HG03060 (cell line): ENCODE measurements around the gene PTGES.

Experiments
- ATAC-seq: cut with Tn5 transposase; IDR thresholded peaks from one replicate; pipeline ENCODE4 v1.9.1; 2021; ENCODE audit warnings: low read depth, moderate number of reproducible peaks; ENCODE audit not compliant: unreplicated experiment

PTGES gene

DNA sequence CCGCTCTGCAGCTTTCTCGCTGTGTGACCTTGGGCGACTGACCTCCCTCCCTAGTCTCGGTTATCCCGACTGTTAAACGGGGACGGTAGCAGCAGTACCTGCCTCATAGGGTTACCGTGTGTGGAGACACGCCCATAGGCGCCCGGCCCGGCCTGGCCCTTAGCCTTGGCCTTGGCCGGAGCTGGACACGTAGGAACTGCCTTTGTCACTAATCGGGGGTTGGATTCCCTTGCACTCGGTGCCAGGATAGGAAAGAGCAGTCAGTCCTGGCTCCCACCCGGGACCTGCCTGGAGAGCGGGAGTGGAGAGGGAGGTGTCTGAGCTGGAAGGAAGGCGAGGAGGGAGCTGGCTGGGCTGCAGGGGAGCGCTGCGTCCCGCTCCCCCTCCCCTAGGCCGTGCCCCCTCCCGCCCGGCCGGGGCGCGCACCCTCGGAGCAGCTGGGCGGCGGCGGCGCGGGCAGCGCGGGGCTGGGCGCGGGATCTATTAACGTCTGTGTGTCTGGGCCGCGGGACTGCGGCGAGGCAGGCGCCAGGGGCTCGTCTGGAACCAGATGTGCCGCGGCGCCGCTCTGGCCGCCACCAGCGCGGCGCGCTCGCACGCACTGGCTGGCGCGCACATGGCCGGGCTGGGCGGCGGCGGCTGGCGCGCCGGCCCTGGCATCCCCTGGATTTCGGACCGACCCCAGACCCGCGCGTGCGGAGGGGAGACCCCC is 55.7 kb downstream of the PTGES start:
- ATAC-seq, result no peak

DNA sequence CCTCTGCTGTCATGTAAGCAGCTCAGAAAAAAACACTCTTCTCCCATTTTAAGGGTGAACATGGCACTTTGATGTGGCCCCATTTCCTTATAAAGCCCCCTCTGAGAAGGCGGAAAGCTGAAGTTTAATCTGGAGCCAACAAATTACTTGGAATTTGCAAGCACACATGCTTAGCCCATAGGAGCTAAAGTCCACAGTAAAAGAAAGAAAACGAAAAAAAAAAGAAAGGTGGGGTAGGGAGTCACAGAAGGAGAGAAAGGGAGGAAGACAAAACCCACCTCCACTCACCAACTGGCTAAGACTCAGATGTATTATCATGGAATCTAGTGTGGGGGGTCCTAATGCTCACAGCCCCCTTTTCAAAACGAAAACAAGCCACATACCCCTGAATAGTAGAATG is 57.0 kb downstream of the PTGES start:
- ATAC-seq, result no peak

DNA sequence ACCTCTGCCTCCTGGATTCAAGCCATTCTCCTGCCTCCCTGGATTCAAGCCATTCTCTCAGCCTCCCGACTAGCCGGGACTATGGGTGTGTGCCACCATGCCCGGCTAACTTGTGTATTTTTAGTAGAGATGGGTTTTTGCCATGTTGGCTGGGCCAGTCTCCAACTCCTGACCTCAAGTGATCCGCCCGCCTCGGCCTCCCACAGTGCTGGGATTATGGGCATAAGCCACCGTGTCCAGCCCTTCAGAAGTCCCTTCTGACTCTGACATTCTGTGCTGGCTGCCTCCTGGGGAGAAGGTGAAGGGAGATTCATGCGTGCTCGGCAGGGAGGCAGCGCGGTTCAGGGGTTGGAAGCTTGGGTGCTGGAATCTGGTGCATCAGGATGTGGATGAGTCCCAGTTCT is 58.6 kb downstream of the PTGES start:
- no peak for ATAC-seq

DNA sequence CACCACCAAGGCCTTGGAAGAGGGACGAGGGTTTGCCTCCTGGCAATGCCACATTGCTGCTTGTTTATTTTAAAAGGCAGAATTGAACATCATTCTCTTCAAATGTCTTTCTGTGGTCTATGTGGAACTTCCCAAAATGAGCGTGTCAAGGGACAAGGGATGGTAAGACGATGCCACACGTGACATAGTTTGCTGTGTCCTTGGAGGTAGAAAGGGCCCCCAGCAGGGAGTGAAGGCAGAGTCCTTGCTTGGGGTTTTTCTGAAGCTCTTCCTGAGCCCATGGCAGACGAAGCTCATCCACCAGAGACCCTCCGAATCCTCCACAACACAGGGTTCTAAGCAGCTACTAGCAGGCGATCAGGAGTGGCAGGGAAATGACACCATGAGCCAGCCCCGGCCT is 59.1 kb downstream of the PTGES start:
- ATAC-seq, result no peak

DNA sequence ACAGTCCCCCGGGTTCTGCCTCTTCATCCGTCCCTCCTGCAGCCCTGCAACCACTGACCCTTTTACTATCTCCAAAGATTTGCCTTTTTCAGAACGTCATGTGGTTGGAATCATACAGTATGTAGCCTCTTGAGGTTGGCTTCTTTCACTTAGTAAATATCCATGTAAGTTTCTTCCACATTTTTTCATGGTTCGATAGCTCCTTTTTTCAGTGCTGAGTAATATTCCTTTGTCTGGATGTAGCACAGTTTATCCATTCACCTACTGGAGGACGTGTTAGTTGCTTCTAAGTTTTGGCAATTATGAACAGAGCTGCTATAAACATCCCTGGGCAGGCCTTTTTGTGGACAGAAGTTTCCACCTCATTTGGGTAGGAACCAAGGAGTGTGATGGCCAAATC is 60.3 kb downstream of the PTGES start:
- ATAC-seq, result no peak
